HG03457 (cell line): ENCODE results near the gene MLLT10.

Source experiments
- ATAC-seq: cut with Tn5 transposase; IDR thresholded peaks from one replicate; pipeline ENCODE4 v1.9.1; 2021; ENCODE audit warnings: moderate number of reproducible peaks; ENCODE audit not compliant: unreplicated experiment

The MLLT10 gene

GRCh38 chr10:21727452-21728168 lies 193.6 kb downstream of the MLLT10 start:
- no peak for ATAC-seq

GRCh38 chr10:21728618-21729017 lies 194.6 kb downstream of the MLLT10 start:
- no peak for ATAC-seq

- ATAC-seq = no peak
Observed at GRCh38 chr10:21732067-21732772, 198.2 kb downstream of the MLLT10 start.

- no peak for ATAC-seq
Observed at GRCh38 chr10:21733710-21734109, 199.7 kb downstream of the MLLT10 start.

- ATAC-seq = no peak
Observed at GRCh38 chr10:21737106-21737505, 203.1 kb downstream of the MLLT10 start.

- ATAC-seq = no peak
Observed at GRCh38 chr10:21740989-21741388, 207.0 kb downstream of the MLLT10 start.

- ATAC-seq = no peak
Observed at GRCh38 chr10:21742740-21743412, 208.8 kb downstream of the MLLT10 start.

GRCh38 chr10:21744223-21744622 lies 210.2 kb downstream of the MLLT10 start:
- no peak for ATAC-seq

GRCh38 chr10:21746118-21746517 lies 212.1 kb downstream of the MLLT10 start:
- ATAC-seq = no peak

GRCh38 chr10:21747809-21748208 lies 213.8 kb downstream of the MLLT10 start:
- ATAC-seq = no peak

GRCh38 chr10:21749788-21750187 lies 215.8 kb downstream of the MLLT10 start:
- no peak for ATAC-seq

- ATAC-seq = no peak
Observed at GRCh38 chr10:21750424-21750823, 216.4 kb downstream of the MLLT10 start.

- ATAC-seq = no peak
Observed at GRCh38 chr10:21751341-21752310, 217.6 kb downstream of the MLLT10 start.

GRCh38 chr10:21753497-21754270 lies 219.7 kb downstream of the MLLT10 start:
- no peak for ATAC-seq

- no peak for ATAC-seq
Observed at GRCh38 chr10:21754410-21755011, 220.5 kb downstream of the MLLT10 start.

GRCh38 chr10:21756707-21757106 lies 222.7 kb downstream of the MLLT10 start:
- ATAC-seq = no peak

- ATAC-seq = no peak
Observed at GRCh38 chr10:21757185-21757901, 223.3 kb downstream of the MLLT10 start.

- no peak for ATAC-seq
Observed at GRCh38 chr10:21758239-21758638, 224.2 kb downstream of the MLLT10 start.

- ATAC-seq = no peak
Observed at GRCh38 chr10:21758696-21759095, 224.7 kb downstream of the MLLT10 start.
